Sigmoid colon (tissue), 7 donors: ENCODE data around the gene RSPO3. TPM values are rescaled to one million over a fixed set of nuclear protein-coding genes. Genes with fewer than 3 reads are reported as not detected.

Experiments
- DNase-seq: peaks from one replicate; pipeline ENCODE4 v3.0.0-alpha.2; 2019
- H3K27ac ChIP-seq, 4 donors: fragments of 200-600 bp; sonication (generic); one replicate each; pipeline ENCODE4 v1.5.1; 2016 to 2019; ENCODE audit warnings: mild to moderate bottlenecking in 1 of 4
- H3K27me3 ChIP-seq, 3 donors: fragments of 200-600 bp; sonication (generic); one replicate each; pipeline ENCODE4 v1.5.1; 2019; ENCODE audit warnings: mild to moderate bottlenecking in 1 of 3
- H3K36me3 ChIP-seq, 4 donors: fragments of 200-600 bp; sonication (generic); one replicate each; pipeline ENCODE4 v1.5.1; 2016 to 2019
- H3K4me1 ChIP-seq, 4 donors: fragments of 200-600 bp; sonication (generic); one replicate each; pipeline ENCODE4 v1.5.1; 2017 to 2019
- H3K4me3 ChIP-seq, 4 donors: fragments of 200-600 bp; sonication (generic); one replicate each; pipeline ENCODE4 v1.5.1; 2017 to 2019; ENCODE audit warnings: mild to moderate bottlenecking in 2 of 4, moderate library complexity in 1 of 4
- H3K9me3 ChIP-seq, 4 donors: fragments of 200-600 bp in 3 of 4; sonication (generic) in 3 of 4; one replicate each; pipeline versions ENCODE4 v1.5.1 to v1.6.1; 2013 to 2019
- CTCF ChIP-seq, 4 experiments: fragments of 450-650 bp in 3 of 4; fragments of 200-600 bp in 1 of 4; IDR thresholded peaks; one replicate each; pipeline ENCODE4 v1.5.1; 2016 to 2019; ENCODE audit warnings: antibody characterized with exemption in 4 of 4, mild to moderate bottlenecking in 3 of 4, moderate library complexity in 2 of 4
- EP300 ChIP-seq, 4 donors: sonication (generic); formaldehyde crosslinking; IDR thresholded peaks; one replicate each; pipeline ENCODE4 v1.6.1; 2017; ENCODE audit warnings: antibody characterized with exemption in 4 of 4
- POLR2A ChIP-seq, 2 donors: fragments of 450-650 bp; IDR thresholded peaks; one replicate each; pipeline ENCODE4 v1.6.1; 2016; ENCODE audit warnings: antibody characterized with exemption in 2 of 2, mild to moderate bottlenecking in 2 of 2, moderate library complexity in 2 of 2
- POLR2AphosphoS5 ChIP-seq, 4 donors: sonication (generic); formaldehyde crosslinking; IDR thresholded peaks; one replicate each; pipeline ENCODE4 v1.6.1; 2017; ENCODE audit warnings: antibody characterized with exemption in 4 of 4
- WGBS, 2 donors: extraction: QIAGEN DNeasy Blood & Tissue Kit; methylation state at CpG; one replicate each; pipeline ENCODE4 v1.1.7; 2013; 5-methylcytosine and 5-hydroxymethylcytosine counted together
- intact Hi-C: fragments of 100-400 bp; cut with DNase I; formaldehyde crosslinking; loops from one replicate; pipeline ENCODE4 v1.15.1; 2023
- polyA plus RNA-seq, 3 donors: library from polyadenylated mRNA; stranded (reverse); fragments of 200-250 nt; gene quantifications; one replicate each; pipeline ENCODE4 v1.2.3, GENCODE V29; 2013
- total RNA-seq, 4 donors: library from RNA; depleted of rRNA; stranded (reverse); fragments of >200 nt; gene quantifications; one replicate each; pipeline ENCODE4 v1.1.0, GENCODE V29; 2016
- donor health status: healthy with polysubstance abuse.
- donor health status: Bipolar disorder and iron deficiency.
- donor health status: healthy.

The RSPO3 gene
- total and polyA plus RNA-seq, 7 donors, result 0.69 to 17.4 (median 10.8) TPM

GRCh38 chr6:127077886-127078285, 40.6 kb upstream of the RSPO3 start:
- intact Hi-C loops, result no loop called here
- Histone ChIP-seq H3K4me3 (no peak overlapping the region), H3K27me3 (no peaks in the 10 kb centered on the region), H3K27ac (no peak overlapping the region), H3K36me3 (no peaks in the 10 kb centered on the region), H3K4me1 (no peaks in the 10 kb centered on the region), H3K9me3 (no peaks in the 10 kb centered on the region)
- TF ChIP-seq POLR2AphosphoS5 (IDR thresholded peaks at IDR 0.05), result no peak
- TF ChIP-seq CTCF (IDR thresholded peaks at IDR 0.05), result no peak
- no peak for TF ChIP-seq POLR2A (IDR thresholded peaks at IDR 0.05)
- TF ChIP-seq EP300 (IDR thresholded peaks at IDR 0.05), result no peak
- DNase-seq, result no peak
- WGBS, 2 donors, result 85 to 93% methylated on average over 2 of the region's 2 CpGs

GRCh38 chr6:127078669-127079068, 39.8 kb upstream of the RSPO3 start:
- TF ChIP-seq EP300 (IDR thresholded peaks at IDR 0.05) (no peak), CTCF (IDR thresholded peaks at IDR 0.05) (no peak), POLR2A (IDR thresholded peaks at IDR 0.05) (no peak), POLR2AphosphoS5 (IDR thresholded peaks at IDR 0.05) (no peak)
- 88 to 94% methylated on average over 5 of the region's 5 CpGs for WGBS, 2 donors

GRCh38 chr6:127079681-127080080, 38.8 kb upstream of the RSPO3 start:
- Histone ChIP-seq H3K27ac (no peak overlapping the region), H3K4me3 (no peak overlapping the region), H3K4me1 (no peaks in the 10 kb centered on the region), H3K36me3 (no peaks in the 10 kb centered on the region), H3K27me3 (no peaks in the 10 kb centered on the region), H3K9me3 (no peaks in the 10 kb centered on the region)
- DNase-seq, result no peak
- intact Hi-C loops, result no loop called here
- TF ChIP-seq CTCF (IDR thresholded peaks at IDR 0.05) (no peak), EP300 (IDR thresholded peaks at IDR 0.05) (no peak), POLR2A (IDR thresholded peaks at IDR 0.05) (no peak)

More at GRCh38 chr6:127078669-127079068, 39.8 kb upstream of the RSPO3 start:
- Histone ChIP-seq H3K27ac (no peak overlapping the region), H3K27me3 (no peaks in the 10 kb centered on the region), H3K36me3 (no peaks in the 10 kb centered on the region), H3K4me3 (no peak overlapping the region), H3K9me3 (no peaks in the 10 kb centered on the region), H3K4me1 (no peaks in the 10 kb centered on the region)
- no peak for DNase-seq
- intact Hi-C loops, result no loop called here

GRCh38 chr6:127080081-127080480, 38.4 kb upstream of the RSPO3 start:
- H3K27me3 ChIP-seq, result no peaks in the 10 kb centered on the region
- 90 to 92% methylated on average over 3 of the region's 3 CpGs for WGBS, 2 donors
- no peaks in the 10 kb centered on the region for H3K4me1 ChIP-seq
- TF ChIP-seq EP300 (IDR thresholded peaks at IDR 0.05) (no peak), POLR2AphosphoS5 (IDR thresholded peaks at IDR 0.05) (no peak), POLR2A (IDR thresholded peaks at IDR 0.05) (no peak), CTCF (IDR thresholded peaks at IDR 0.05) (no peak)
- H3K4me3 ChIP-seq, result no peak overlapping the region
- intact Hi-C loops, result no loop called here
- no peaks in the 10 kb centered on the region for H3K36me3 ChIP-seq
- no peaks in the 10 kb centered on the region for H3K9me3 ChIP-seq
- no peak for DNase-seq
- H3K27ac ChIP-seq, result no peak overlapping the region

GRCh38 chr6:127083231-127083962, 35.1 kb upstream of the RSPO3 start:
- Histone ChIP-seq H3K27ac (no peak overlapping the region), H3K9me3 (no peaks in the 10 kb centered on the region), H3K4me1 (no peaks in the 10 kb centered on the region), H3K36me3 (no peaks in the 10 kb centered on the region), H3K27me3 (no peaks in the 10 kb centered on the region), H3K4me3 (no peak overlapping the region)
- DNase-seq, result no peak
- TF ChIP-seq POLR2A (IDR thresholded peaks at IDR 0.05), result no peak
- 88 to 89% methylated on average over 2 of the region's 2 CpGs for WGBS, 2 donors
- intact Hi-C loops, result no loop called here
